ENCODE data around the gene TMCO2.
"Not testable (repeated sequence)": the region's sequence is repeated elsewhere in the genome, so short reads cannot be mapped to it uniquely, and the experiment has no call there.

Gene TMCO2

GRCh38 chr1:40247655-40248054, at the start of gene TMCO2:
TMCO2 (plus strand) TSS chr1:40247937; CDS start chr1:40247994, 57 bp downstream.
- no peak for DNase-seq (ENCODE audit: low read depth)

- DNase-seq (ENCODE audit: low read depth), result no peak
Measured at GRCh38 chr1:40199126-40199525, 48.6 kb upstream of the TMCO2 start.

GRCh38 chr1:40204856-40205255, 42.9 kb upstream of the TMCO2 start:
- no peak for DNase-seq (ENCODE audit: low read depth)

- DNase-seq (ENCODE audit: low read depth), result no peak
Measured at GRCh38 chr1:40210511-40211204, 37.1 kb upstream of the TMCO2 start.

GRCh38 chr1:40218333-40218732, 29.4 kb upstream of the TMCO2 start:
- no peak for DNase-seq (ENCODE audit: low read depth)

GRCh38 chr1:40221471-40221905, 26.2 kb upstream of the TMCO2 start:
- DNase-seq (ENCODE audit: low read depth), result not testable (repeated sequence)

GRCh38 chr1:40221977-40222772, 25.6 kb upstream of the TMCO2 start:
- no peak for DNase-seq (ENCODE audit: low read depth)

DNA sequence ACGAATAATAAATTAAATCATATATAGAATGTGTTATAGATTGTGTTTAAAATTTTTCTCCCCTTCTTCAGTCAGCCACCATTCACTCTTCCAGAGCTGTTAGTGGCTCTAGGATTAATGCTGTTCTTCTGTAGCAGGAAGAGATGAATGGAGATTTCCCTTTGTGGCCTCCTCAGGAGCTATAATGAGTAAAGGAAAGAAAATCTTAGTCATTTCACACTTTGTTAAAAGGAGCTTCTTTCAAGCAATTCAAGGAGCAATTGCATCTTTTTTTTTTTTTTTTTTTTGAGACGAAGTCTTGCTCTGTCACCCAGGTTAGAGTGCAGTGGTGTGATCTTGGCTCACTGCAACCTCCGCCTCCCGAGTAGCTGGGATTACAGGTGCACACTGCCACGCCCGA, 23.7 kb upstream of the TMCO2 start:
- DNase-seq (ENCODE audit: low read depth), result no peak

- DNase-seq (ENCODE audit: low read depth), result no peak
Measured at GRCh38 chr1:40226192-40226591, 21.5 kb upstream of the TMCO2 start.

GRCh38 chr1:40232444-40232843, 15.3 kb upstream of the TMCO2 start:
- DNase-seq (ENCODE audit: low read depth), result no peak

- DNase-seq (ENCODE audit: low read depth), result no peak
Measured at GRCh38 chr1:40239626-40240025, 8.1 kb upstream of the TMCO2 start.

GRCh38 chr1:40240390-40240789, 7.3 kb upstream of the TMCO2 start:
- no peak for DNase-seq (ENCODE audit: low read depth)

GRCh38 chr1:40241362-40241761, 6.4 kb upstream of the TMCO2 start:
- no peak for DNase-seq (ENCODE audit: low read depth)

DNA sequence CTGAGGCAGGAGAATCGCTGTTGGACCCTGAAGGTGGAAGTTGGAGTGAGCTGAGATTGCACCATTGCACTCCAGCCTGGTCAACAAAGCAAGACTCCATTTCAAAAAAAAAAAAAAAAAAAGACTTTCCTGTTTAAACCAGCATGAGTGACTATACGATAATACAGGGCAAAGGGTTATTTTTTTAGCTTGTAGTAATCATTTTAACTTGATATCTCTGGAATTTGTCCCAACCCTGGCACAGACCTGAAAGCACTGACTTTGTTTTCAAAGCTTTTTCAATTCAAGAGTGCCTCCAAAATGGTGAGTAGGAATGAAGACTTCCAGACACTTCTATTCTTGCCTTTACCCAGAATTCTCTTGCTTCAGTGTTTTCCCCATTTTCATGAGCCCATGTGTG, 4.4 kb upstream of the TMCO2 start:
- no peak for DNase-seq (ENCODE audit: low read depth)

DNA sequence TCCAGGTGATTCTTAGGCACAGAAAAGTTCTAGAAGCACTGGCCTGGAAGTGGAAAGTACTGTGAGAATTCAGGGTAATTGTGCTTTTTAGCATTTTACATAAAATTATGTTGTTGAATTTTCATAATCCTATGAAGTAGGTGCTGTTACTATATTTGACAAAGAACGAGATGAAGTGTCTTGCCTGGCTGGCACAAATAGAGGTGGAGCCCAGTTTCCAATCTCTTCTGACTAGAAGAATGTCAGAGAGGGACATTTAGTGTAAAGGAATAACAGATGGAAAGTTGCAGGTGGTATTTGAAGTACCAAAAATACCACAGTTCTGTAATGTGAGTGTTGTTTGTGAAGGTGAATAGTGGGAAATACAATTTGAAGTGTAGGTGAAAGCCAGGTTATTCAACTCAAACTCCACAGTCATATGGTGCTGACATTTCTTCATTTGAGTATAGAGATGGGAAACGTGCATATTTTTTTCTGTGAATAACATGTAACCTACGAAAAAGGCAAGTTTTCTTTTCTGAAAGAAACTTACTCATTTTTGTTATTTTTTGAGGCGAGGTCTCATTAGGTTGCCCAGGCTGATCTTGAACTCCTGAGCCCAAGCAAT, 3.5 kb upstream of the TMCO2 start:
- DNase-seq (ENCODE audit: low read depth), result no peak

GRCh38 chr1:40245686-40246085, 2.1 kb upstream of the TMCO2 start:
- DNase-seq (ENCODE audit: low read depth), result no peak

DNA sequence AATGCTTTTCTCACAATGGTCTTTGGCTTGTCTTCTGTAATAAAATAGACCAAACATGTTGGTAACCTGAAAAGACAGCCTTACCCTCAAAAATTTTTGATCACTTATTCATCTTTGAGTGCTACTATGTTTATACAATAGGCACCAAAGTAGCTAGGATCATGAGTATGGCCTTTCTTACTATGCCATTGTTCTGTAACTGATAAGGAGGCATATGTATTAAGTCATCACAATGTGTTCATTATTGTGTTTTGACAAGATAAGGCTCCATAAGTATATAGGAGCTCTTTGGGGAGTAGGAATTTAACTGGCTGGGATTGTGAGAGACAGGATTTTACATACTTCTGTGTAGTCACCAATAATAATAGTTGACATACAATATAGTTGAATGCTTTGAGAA, 675 bp downstream of the TMCO2 start:
- DNase-seq (ENCODE audit: low read depth), result no peak

- no peak for DNase-seq (ENCODE audit: low read depth)
Measured at GRCh38 chr1:40251456-40251855, 3.7 kb downstream of the TMCO2 start.

DNA sequence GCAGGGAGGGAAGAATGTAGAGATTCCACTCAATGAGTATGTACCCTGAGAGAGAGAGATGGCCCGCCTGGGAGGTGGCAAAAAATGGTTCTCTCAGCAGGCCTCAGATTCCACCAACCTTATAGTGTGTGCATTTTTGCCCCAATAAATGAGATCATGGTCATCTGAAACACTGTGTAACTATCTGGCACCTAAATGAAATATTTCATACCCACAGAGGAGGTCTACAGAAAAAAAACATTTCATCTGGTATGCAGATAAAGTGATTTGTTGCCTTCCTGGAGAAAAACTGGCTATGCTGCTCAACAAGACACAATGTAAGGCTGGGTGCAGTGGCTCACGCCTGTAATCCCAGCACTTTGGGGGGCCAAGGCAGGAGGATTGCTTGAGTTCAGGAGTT, 4.9 kb downstream of the TMCO2 start:
- no peak for DNase-seq (ENCODE audit: low read depth)

- DNase-seq (ENCODE audit: low read depth), result no peak
Measured at GRCh38 chr1:40255231-40255630, 7.5 kb downstream of the TMCO2 start.

DNA sequence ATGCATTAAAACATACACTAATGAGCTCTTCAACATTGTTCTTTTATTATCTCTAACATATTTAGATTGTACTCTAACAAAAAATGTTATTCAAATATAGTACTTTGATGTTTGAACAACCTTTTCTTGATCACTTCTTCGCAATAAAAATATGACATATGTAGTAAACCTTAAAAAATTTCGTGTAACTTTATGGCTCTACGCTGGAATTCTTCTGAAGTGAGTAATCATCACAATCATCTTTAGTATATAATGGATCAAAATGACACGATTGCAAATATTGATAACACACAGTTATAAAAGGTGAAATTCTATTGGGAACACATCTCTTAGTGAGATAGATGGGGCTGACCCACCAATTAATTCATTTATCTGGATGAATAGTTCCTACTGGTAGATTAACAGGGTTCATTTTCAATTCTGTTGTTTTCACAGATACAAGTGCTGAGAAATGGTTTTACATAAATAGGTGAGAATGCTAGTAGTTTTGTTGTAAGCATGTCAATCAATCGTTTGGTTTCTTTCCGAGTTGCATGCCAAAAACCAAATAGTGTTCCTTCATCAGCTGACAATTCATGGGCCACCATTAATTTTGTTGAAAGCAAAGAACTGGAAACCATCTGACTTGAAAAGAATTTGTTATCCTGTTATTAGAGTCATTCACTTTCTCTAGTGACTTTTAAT, 8.8 kb downstream of the TMCO2 start:
- DNase-seq (ENCODE audit: low read depth), result no peak

- DNase-seq (ENCODE audit: low read depth), result no peak
Measured at GRCh38 chr1:40257313-40257687, 9.6 kb downstream of the TMCO2 start.

Measured in activated gamma-delta T cell treated with anti-CD3 and anti-CD28 coated beads, Interleukin-2, amount 50 U/mL, for 16 hours (primary cell).